Measurements from ENCODE around the gene ACAA1. TPM values are rescaled to one million over a fixed set of nuclear protein-coding genes. Genes with fewer than 3 reads are reported as not detected.
"Not testable (repeated sequence)": the region's sequence is repeated elsewhere in the genome, so short reads cannot be mapped to it uniquely, and the experiment has no call there.

The ACAA1 gene
- total and polyA plus RNA-seq, 5 donors: 80.8 to 98.8 (median 93.7) TPM

DNA sequence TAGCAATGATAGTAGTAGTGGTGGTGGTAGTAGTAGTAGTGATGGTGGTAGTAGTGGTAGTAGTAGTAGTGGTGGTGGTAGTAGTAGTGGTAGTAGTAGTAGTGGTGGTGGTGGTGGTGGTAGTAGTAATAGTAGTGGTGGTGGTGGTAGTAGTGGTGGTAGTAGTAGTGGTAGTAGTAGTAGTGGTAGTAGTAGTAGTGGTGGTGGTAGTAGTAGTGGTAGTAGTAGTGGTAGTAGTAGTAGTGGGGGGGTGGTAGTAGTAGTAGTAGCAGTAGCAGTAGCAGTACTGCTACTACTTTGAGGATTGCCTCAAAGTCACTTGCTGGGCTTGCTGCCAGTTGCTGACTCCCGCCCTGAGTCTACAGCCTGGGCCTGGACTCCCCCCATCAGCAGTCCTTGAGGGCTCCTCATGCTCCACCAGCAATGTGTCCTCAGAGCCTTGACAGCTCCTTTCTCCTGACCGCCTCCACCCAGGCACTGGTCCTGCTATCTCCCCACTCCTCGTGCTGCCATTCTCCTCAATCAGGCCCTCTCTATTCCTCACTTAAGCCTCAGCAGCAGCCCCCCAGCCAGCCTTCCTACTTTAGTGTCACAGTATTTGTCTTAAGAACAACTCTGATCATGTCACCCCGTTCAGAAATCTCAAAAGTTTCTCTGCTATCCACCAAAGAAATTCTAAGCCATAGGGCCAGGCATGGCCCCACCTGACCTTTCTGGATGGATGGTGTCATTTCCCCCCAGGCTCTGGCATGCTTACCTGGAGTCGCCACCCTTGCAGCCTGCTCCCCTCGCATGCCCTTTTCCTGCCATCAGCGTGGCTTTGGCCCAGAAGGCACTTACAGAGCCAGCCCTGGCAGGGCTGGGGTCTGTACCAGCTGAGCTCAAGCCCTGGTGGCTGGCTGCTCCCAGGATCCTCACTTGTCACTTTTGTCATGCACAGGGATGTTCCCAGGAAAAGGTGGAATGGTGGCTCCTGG, 52.3 kb downstream of the ACAA1 start:
- WGBS: 63% methylated on average over 7 of the region's 7 CpGs
- Histone ChIP-seq H3K9me3 (ENCODE audit: control insufficient read depth, low read length) (no peaks in the 10 kb centered on the region), H3K27me3 (ENCODE audit: control insufficient read depth, insufficient read depth) (no peaks in the 10 kb centered on the region), H3K4me1 (ENCODE audit: control insufficient read depth, insufficient read depth, low read length) (no peaks in the 10 kb centered on the region), H3K27ac (ENCODE audit: low read length) (no peak overlapping the region), H3K4me3 (ENCODE audit: low read length) (no peak overlapping the region)
- ATAC-seq: peak; percentile 68 to 90
- intact Hi-C loops (cut with DNase I): no loop called here
- peak; percentile 41 to 62 (median 60) for DNase-seq

DNA sequence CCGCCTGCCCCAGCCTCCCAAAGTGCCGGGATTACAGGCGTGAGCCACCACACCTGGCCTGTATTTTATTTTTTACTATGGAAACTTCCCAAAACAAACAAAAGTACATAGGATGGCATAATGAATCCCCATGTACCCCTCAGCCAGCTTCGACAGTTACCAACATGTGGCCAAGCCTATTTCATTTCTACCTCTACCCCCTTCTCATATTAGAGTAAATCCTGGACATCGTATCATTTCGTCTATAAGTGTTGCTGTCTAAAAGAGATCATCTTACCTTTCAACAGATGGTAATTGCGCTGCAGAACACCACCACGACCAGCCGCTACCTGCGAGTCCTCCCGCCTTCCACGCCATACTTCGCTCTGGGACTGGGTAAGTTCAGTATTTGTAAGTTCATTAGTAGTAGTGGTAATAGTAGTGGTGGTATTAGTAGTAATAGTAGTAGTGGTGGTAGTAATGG, 53.0 kb downstream of the ACAA1 start:
- intact Hi-C loops (cut with DNase I): no loop called here
- H3K4me1 ChIP-seq (ENCODE audit: control insufficient read depth, insufficient read depth, low read length): no peaks in the 10 kb centered on the region
- H3K9me3 ChIP-seq (ENCODE audit: control insufficient read depth, low read length): no peaks in the 10 kb centered on the region
- ATAC-seq (no peak), DNase-seq (no peak)
- 97% methylated on average over 13 of the region's 13 CpGs for WGBS
- H3K27ac ChIP-seq (ENCODE audit: low read length): no peak overlapping the region
- no peak overlapping the region for H3K4me3 ChIP-seq (ENCODE audit: low read length)
- no peaks in the 10 kb centered on the region for H3K27me3 ChIP-seq (ENCODE audit: control insufficient read depth, insufficient read depth)

DNA sequence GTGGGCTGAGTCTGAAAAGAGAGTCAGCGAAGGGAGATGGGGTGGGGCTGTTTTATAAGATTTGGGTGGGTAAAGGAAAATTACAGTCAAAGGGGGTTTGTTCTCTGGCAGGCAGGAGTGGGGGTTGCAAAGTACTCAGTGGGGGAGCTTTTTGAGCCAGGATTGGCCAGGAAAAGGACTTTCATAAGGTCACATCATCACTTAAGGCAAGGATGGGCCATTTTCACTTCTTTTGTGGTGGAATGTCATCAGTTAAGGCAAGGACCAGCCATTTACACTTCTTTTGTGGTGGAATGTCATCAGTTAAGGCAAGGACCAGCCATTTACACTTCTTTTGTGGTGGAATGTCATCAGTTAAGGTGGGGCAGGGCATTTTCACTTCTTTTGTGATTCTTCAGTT, 53.7 kb downstream of the ACAA1 start:
- H3K9me3 ChIP-seq (ENCODE audit: control insufficient read depth, low read length); intact Hi-C loops (cut with DNase I); H3K4me3 ChIP-seq (ENCODE audit: low read length); H3K27ac ChIP-seq (ENCODE audit: low read length); H3K27me3 ChIP-seq (ENCODE audit: control insufficient read depth, insufficient read depth); H3K4me1 ChIP-seq (ENCODE audit: control insufficient read depth, insufficient read depth, low read length); ATAC-seq; DNase-seq: not testable (repeated sequence)
- 100% methylated on average over 1 of the region's 1 CpG for WGBS

DNA sequence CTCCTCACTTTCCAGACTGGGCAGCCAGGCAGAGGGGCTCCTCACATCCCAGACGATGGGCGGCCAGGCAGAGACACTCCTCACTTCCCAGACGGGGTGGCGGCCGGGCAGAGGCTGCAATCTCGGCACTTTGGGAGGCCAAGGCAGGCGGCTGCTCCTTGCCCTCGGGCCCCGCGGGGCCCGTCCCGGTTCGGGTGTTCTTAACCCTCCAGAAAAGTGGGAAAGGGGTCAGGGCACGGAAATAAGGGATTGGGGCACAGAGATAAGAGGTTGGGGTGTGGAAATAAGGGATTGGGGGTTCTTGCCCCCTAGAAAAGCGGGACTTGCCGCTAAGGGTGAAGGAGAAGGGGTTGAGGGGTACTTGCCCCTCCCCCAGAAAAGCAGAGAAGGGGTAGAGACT, 54.6 kb downstream of the ACAA1 start:
- H3K27me3 ChIP-seq (ENCODE audit: control insufficient read depth, insufficient read depth); DNase-seq; H3K4me3 ChIP-seq (ENCODE audit: low read length); ATAC-seq; intact Hi-C loops (cut with DNase I); H3K27ac ChIP-seq (ENCODE audit: low read length); H3K9me3 ChIP-seq (ENCODE audit: control insufficient read depth, low read length); H3K4me1 ChIP-seq (ENCODE audit: control insufficient read depth, insufficient read depth, low read length): not testable (repeated sequence)
- 95% methylated on average over 12 of the region's 16 CpGs for WGBS

DNA sequence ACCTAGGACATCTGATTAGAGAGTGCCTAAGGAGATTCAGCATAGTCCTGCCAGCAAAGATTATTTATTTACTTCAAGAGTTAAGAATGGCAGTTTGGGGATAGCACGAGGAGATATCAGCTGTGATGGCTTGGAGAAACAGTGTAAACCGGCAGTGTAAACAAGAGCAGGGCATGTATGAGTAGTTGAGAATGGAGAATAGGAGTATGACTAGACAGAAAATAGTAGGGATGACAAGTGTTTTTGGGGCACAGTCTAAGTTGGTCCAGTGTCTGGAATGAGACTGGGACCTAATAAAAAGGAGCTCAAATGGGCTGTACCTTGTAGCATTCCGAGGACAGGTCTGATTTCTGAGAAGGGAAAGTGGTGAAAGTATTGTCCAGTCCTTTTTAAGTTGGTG, 59.9 kb downstream of the ACAA1 start:
- H3K4me1 ChIP-seq (ENCODE audit: control insufficient read depth, insufficient read depth, low read length); H3K27me3 ChIP-seq (ENCODE audit: control insufficient read depth, insufficient read depth); intact Hi-C loops (cut with DNase I); H3K27ac ChIP-seq (ENCODE audit: low read length); H3K4me3 ChIP-seq (ENCODE audit: low read length); ATAC-seq; DNase-seq; H3K9me3 ChIP-seq (ENCODE audit: control insufficient read depth, low read length): not testable (repeated sequence)
- WGBS: 45% methylated on average over 2 of the region's 3 CpGs

Other genes with a start within 250 kb of the ACAA1 start
- gene VILL, start 146.3 kb downstream of the ACAA1 start, total RNA-seq: 1 to 10 TPM; 4.0 to 9.7 (median 8.8) TPM
- gene VILL, start 146.3 kb downstream of the ACAA1 start, polyA plus RNA-seq: 5.4 TPM
- gene PLCD1, start 107.5 kb downstream of the ACAA1 start, total RNA-seq: 10 to 100 TPM; 12.1 to 17.7 (median 15.2) TPM
- 11.2 TPM for gene PLCD1, start 107.5 kb downstream of the ACAA1 start, polyA plus RNA-seq
- 1 to 10 TPM in 1 of 4 donors, under 1 TPM in 3; 0.23 to 1.0 (median 0.61) TPM for gene DLEC1, start 97.9 kb downstream of the ACAA1 start, total RNA-seq
- gene DLEC1, start 97.9 kb downstream of the ACAA1 start, polyA plus RNA-seq: 0.48 TPM
- gene MYD88, start 1.5 kb upstream of the ACAA1 start, total RNA-seq: 10 to 100 TPM; 11.1 to 19.8 (median 13.1) TPM
- 8.4 TPM for gene MYD88, start 1.5 kb upstream of the ACAA1 start, polyA plus RNA-seq
- gene OXSR1, start 28.4 kb upstream of the ACAA1 start, total RNA-seq: 10 to 100 TPM; 20.2 to 39.1 (median 25.1) TPM
- gene OXSR1, start 28.4 kb upstream of the ACAA1 start, polyA plus RNA-seq: 12.9 TPM
- under 1 TPM in 2 of 4 donors, not detected in 2; 0.18 to 0.29 TPM for gene SLC22A13, start 128.7 kb upstream of the ACAA1 start, total RNA-seq
- 0.09 TPM for gene SLC22A13, start 128.7 kb upstream of the ACAA1 start, polyA plus RNA-seq
- gene SLC22A14, start 145.2 kb upstream of the ACAA1 start, total RNA-seq: under 1 TPM in 2 of 4 donors, not detected in 2; 0.14 to 0.17 TPM
- gene SLC22A14, start 145.2 kb upstream of the ACAA1 start, polyA plus RNA-seq: 0.11 TPM
- gene XYLB, start 209.7 kb upstream of the ACAA1 start, total RNA-seq: 1 to 10 TPM in 2 of 4 donors, under 1 TPM in 2; 0.37 to 1.3 (median 0.83) TPM
- 0.41 TPM for gene XYLB, start 209.7 kb upstream of the ACAA1 start, polyA plus RNA-seq